Mucosa of descending colon (tissue), 3 donors: ENCODE results near the gene ABCA2. TPM values are rescaled to one million over a fixed set of nuclear protein-coding genes. Genes with fewer than 3 reads are reported as not detected.

ENCODE experiments used
- ATAC-seq: fragments of 200-7000 bp; cut with Tn5 transposase; one replicate; pipeline ENCODE4 v1.9.1; 2020; ENCODE audit warnings: mild to moderate bottlenecking, moderate library complexity
- DNase-seq, 3 donors: peaks; one replicate each; pipeline ENCODE4 v3.0.0-alpha.2; 2020
- H3K36me3 ChIP-seq: fragments of 200-600 bp; one replicate; pipeline ENCODE4 v1.8.0; 2021; ENCODE audit warnings: low read depth, mild to moderate bottlenecking
- H3K4me1 ChIP-seq: fragments of 200-600 bp; one replicate; pipeline ENCODE4 v1.8.0; 2021; ENCODE audit warnings: low read depth, mild to moderate bottlenecking
- H3K4me3 ChIP-seq: fragments of 200-600 bp; one replicate; pipeline ENCODE4 v1.8.0; 2021; ENCODE audit warnings: mild to moderate bottlenecking
- H3K9me3 ChIP-seq: fragments of 200-600 bp; one replicate; pipeline ENCODE4 v1.8.0; 2021; ENCODE audit warnings: mild to moderate bottlenecking
- intact Hi-C, 2 donors: fragments of 100-400 bp; cut with DNase I in 1 of 2; cut with micrococcal nuclease in 1 of 2; formaldehyde crosslinking; loops; one replicate each; pipeline versions ENCODE4 v1.11.0 to v1.11.1; 2022; cut with DNase I, micrococcal nuclease
- total RNA-seq, 3 donors: library from RNA; stranded (reverse); fragmentation: NEBNext Ultra II Directional in 2 of 3; extraction: Animal tissue kit (Norgen Biotek cat#: 25700) in 2 of 3; gene quantifications; one replicate each; pipeline versions ENCODE4 v1.2.1 to v1.2.4, GENCODE V29; 2021 to 2023
- TF ChIP-seq, protein P1 (sequence below): fragments of 200-600 bp; IDR thresholded peaks from one replicate; pipeline ENCODE4 v1.8.0; 2022; ENCODE audit warnings: antibody characterized with exemption, mild to moderate bottlenecking
- donor health status: DM: no; HTN: no; CAD: no; lungs with moderate emphysema.
- donor health status: DM: no; HTN: no; CAD: no.
- donor health status: DM: no; HTN: yes; CAD: no.

The ABCA2 gene
- total RNA-seq, 3 donors from 2014 or later, result 20.1 to 77.2 (median 48.0) TPM

DNA sequence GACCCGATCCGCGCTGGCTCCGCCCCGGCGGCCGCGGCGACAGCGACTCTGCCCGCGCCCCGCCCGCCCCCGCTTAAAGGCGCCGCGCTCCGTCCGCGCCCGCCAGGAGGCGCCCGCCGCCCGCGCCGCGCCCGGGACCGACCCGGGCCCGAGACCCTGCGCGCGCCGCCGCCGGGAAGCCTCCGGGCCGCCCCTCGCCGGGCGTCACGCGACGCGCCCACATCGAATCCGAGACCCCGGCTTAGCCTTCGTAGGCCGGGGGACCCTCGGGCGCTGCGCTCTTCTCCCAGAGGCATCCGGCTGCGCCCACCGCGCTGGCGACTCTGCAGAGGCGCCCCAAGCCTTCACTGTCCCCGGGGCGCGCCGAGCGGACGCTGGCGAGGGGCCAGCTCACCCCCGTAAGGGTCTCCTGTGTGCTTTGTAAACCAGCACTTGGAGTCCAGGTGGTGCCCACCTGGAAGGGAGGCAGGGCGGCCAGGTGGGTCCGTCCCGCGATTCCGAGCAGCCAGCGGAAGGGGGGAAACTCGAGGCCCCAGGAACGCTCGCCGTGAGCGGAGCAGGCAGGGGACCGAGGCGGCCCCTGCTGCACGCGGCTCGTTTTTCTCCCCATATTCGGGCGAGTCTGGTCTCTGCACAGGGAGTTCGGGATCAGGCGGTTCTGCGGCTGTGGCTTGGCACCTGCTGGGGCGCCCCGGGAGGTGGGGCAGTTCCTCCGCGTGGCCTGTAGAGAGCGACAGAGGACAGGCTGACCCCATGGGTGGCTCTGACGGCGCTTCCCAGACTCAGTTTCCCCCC lies 423 bp upstream of the ABCA2 start:
- peak overlapping the region; percentile 24 for H3K4me3 ChIP-seq
- peak; percentile 75 for ATAC-seq
- intact Hi-C loops, result loop anchor here in 1 of 2 donors (5.0 kb wide), 1 partner anchor 241 kb away; no protein-coding TSS in a partner anchor
- TF ChIP-seq, protein P1, sequence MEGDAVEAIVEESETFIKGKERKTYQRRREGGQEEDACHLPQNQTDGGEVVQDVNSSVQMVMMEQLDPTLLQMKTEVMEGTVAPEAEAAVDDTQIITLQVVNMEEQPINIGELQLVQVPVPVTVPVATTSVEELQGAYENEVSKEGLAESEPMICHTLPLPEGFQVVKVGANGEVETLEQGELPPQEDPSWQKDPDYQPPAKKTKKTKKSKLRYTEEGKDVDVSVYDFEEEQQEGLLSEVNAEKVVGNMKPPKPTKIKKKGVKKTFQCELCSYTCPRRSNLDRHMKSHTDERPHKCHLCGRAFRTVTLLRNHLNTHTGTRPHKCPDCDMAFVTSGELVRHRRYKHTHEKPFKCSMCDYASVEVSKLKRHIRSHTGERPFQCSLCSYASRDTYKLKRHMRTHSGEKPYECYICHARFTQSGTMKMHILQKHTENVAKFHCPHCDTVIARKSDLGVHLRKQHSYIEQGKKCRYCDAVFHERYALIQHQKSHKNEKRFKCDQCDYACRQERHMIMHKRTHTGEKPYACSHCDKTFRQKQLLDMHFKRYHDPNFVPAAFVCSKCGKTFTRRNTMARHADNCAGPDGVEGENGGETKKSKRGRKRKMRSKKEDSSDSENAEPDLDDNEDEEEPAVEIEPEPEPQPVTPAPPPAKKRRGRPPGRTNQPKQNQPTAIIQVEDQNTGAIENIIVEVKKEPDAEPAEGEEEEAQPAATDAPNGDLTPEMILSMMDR, result peak; percentile 55
- peaks cover 42% of the 10 kb centered on the region for H3K4me1 ChIP-seq
- DNase-seq, result peak; percentile 81 to 86 (median 84)
- no peaks in the 10 kb centered on the region for H3K9me3 ChIP-seq
- H3K36me3 ChIP-seq, result no peaks in the 10 kb centered on the region

DNA sequence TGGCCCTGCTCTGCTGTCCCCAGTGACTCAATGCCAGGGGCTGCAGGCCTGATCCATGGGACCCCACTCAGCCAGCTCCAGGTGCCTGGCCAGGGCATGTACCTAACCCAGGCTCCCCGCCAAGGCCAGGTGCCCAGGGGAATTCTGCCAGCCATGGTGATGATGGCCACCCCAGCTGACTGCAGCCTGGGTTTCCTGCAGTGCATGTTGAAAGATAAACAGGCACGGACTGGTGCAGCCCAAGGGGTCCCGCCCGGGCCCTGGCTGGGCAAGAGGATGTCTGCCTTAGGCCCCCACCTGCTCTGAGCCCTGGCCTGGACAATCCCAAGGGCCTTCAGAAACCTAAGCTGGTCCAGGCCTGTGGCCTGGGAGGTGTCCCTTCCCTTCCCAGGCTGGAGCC lies 1.2 kb downstream of the ABCA2 start:
- TF ChIP-seq, protein P1, result no peak
- H3K36me3 ChIP-seq, result no peaks in the 10 kb centered on the region
- intact Hi-C loops, result loop anchor here in 1 of 2 donors (5.0 kb wide), 1 partner anchor 240 kb away; no protein-coding TSS in a partner anchor
- peaks cover 54% of the 10 kb centered on the region for H3K4me1 ChIP-seq
- H3K9me3 ChIP-seq, result no peaks in the 10 kb centered on the region
- ATAC-seq (no peak), DNase-seq (no peak)
- no peak overlapping the region for H3K4me3 ChIP-seq

DNA sequence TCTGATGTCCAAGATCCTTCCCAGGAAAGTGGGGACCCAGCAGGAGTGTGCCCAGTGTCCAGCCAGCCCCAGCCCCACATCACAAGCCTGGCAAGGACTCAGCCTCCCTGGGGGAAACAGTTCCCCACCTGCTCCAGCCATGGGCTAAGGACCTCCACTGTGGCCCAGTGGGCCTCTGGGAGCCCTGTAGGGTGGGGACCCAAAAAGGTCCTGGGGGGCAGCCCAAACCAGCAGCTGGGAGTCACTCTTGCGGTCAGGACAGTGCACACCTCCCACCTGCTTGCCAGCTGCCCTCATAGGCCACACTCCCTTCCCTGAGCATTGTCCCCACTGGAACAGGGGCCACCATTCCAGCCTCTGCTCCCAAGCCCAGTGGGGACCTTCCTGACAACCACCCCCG lies 1.7 kb downstream of the ABCA2 start:
- Histone ChIP-seq H3K4me1 (peaks cover 54% of the 10 kb centered on the region), H3K4me3 (no peak overlapping the region), H3K36me3 (no peaks in the 10 kb centered on the region), H3K9me3 (no peaks in the 10 kb centered on the region)
- ATAC-seq (no peak), DNase-seq (no peak)
- intact Hi-C loops, result loop anchor here in 1 of 2 donors (5.0 kb wide), 1 partner anchor 239 kb away; no protein-coding TSS in a partner anchor
- TF ChIP-seq, protein P1, result no peak

DNA sequence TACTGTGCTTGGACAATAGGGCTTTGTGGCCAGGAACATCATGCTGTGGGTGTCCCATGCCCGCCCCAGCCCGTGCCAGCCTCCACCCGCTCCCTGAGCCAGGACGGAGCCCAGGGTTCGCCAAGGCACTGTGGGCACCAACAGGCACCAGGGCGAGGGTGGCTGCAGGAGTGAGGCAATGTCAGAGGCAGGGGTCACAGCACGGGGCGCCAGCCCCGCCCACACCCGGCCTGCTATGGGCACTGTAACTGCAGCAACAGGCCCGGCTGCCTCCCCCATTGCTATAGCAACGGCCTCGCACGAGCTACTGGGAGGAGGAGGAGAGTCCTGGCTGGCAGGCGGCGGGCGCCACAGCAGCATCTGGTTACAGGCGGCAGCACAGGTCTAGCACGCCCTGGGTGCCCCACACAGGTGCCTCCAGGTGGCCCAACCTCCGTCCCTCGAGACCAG lies 2.5 kb downstream of the ABCA2 start:
- peak; percentile 10 for ATAC-seq
- Histone ChIP-seq H3K4me1 (peaks cover 54% of the 10 kb centered on the region), H3K9me3 (no peaks in the 10 kb centered on the region), H3K36me3 (no peaks in the 10 kb centered on the region), H3K4me3 (no peak overlapping the region)
- peak in 2 of 3 donors; percentile 54 to 83 for DNase-seq
- intact Hi-C loops, result loop anchor here in 1 of 2 donors (5.0 kb wide), 1 partner anchor 238 kb away; no protein-coding TSS in a partner anchor
- TF ChIP-seq, protein P1, result no peak

DNA sequence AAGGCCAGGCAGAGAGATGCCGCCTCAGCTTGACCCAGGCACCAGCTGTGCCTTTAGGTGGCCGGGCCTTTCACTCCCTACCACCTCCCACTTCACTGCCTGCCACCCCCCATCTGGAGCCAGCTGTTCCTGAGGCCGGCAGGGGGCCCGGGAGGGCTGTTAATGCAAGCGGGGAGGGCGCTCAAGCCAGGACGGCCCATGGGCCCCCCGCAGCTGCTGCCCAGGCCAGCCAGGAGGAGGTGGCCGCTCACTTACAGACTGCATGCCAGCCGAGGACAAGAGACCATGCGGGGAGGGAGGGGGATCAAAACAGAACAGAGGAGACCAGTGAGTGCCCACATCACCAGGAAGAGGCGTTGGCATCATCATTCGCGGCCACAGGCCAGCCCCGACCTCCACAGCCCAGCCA lies 4.5 kb downstream of the ABCA2 start:
- Histone ChIP-seq H3K4me3 (no peak overlapping the region), H3K36me3 (no peaks in the 10 kb centered on the region), H3K4me1 (peaks cover 38% of the 10 kb centered on the region), H3K9me3 (no peaks in the 10 kb centered on the region)
- DNase-seq, result no peak
- ATAC-seq, result no peak
- TF ChIP-seq, protein P1, result no peak
- intact Hi-C loops, result no loop called here
